Activated naive CD4-positive, alpha-beta T cell treated with anti-CD3 and anti-CD28 coated beads for 36 hours (primary cell): ENCODE data around the gene ZHX3. TPM values are rescaled to one million over a fixed set of nuclear protein-coding genes. Genes with fewer than 3 reads are reported as not detected.

ENCODE experiments used
- CTCF ChIA-PET: fragments of 350-600 bp; sonication (Branson Sonifier 250); formaldehyde crosslinking; loops from one replicate; lab custom pipeline; 2021; ENCODE audit warnings: antibody characterized with exemption; lab: Charles Lee
- DNase-seq: peaks from one replicate; pipeline ENCODE4 v3.0.0-alpha.2; 2020
- H3K27ac Mint-ChIP-seq: one replicate; pipeline ENCODE4 v1.8.0; 2021; ENCODE audit warnings: mild to moderate bottlenecking, mixed read lengths
- H3K27me3 Mint-ChIP-seq: one replicate; pipeline ENCODE4 v1.8.0; 2021; ENCODE audit warnings: low read depth, mixed read lengths
- H3K36me3 Mint-ChIP-seq: one replicate; pipeline ENCODE4 v1.8.0; 2021; ENCODE audit warnings: low read depth, mixed read lengths
- H3K4me1 Mint-ChIP-seq: one replicate; pipeline ENCODE4 v1.8.0; 2021; ENCODE audit warnings: low read depth, mixed read lengths
- H3K4me3 Mint-ChIP-seq: one replicate; pipeline ENCODE4 v1.8.0; 2021; ENCODE audit warnings: mild to moderate bottlenecking, moderate library complexity, mixed read lengths
- H3K9me3 Mint-ChIP-seq: one replicate; pipeline ENCODE4 v1.8.0; 2021; ENCODE audit warnings: mixed read lengths
- intact Hi-C: fragments of 100-400 bp; cut with micrococcal nuclease; formaldehyde crosslinking; loops from one replicate; pipeline ENCODE4 v1.15.1; 2023
- total RNA-seq, 2 experiments: library from RNA; stranded (reverse); gene quantifications; one replicate each; pipeline ENCODE4 v1.2.3, GENCODE V29; 2021

ZHX3 gene
- total RNA-seq, 2 experiments from 2014 or later, result 9.4 to 9.9 TPM

DNA sequence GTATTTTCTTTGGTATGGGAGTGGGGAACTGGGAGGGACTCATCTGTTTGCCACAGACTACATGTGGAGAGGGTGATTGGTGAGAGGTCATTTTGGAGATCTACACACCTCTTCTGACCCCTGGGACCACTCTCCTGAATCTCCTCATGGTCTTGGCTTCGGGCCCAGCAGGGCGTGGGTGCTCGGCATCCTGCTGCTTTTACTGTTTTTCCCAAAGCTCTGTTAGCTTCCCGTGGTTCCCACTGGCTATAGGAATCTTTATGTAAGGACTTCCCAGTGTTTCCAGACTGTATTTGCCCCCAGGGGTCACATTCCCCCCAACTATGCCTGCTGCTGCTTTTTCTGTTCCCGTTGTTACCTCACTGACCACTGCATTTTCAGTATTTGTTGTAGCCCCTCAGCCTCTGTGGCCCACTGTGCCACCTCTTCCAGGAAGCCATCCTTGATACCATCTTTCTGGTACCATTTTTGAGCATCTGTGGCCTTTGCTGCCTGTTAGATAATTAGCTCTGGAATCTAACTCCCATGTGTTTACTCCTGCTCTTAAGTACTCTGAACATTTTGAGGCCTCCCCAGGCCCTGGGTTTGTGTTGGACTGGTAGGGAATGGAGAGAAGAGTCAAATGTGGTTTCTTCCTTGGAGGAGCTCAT, 165.3 kb downstream of the ZHX3 start:
- intact Hi-C loops, result no loop called here
- H3K4me3 Mint-ChIP-seq, result peak overlapping the region; percentile 10
- peaks cover 13% of the 10 kb centered on the region for H3K36me3 Mint-ChIP-seq
- CTCF ChIA-PET, result interaction anchor here (1.2 to 5.2 kb wide), 4 partner anchors 8 to 18 kb away, joined by 5 to 27 read pairs (median 6); no protein-coding TSS in a partner anchor
- H3K27me3 Mint-ChIP-seq, result no peaks in the 10 kb centered on the region
- H3K27ac Mint-ChIP-seq, result peak overlapping the region; percentile 94
- DNase-seq, result no peak
- H3K4me1 Mint-ChIP-seq, result peaks cover 92% of the 10 kb centered on the region
- no peaks in the 10 kb centered on the region for H3K9me3 Mint-ChIP-seq

- H3K27ac Mint-ChIP-seq, result peak overlapping the region; percentile 94
- intact Hi-C loops, result no loop called here
- H3K4me3 Mint-ChIP-seq, result no peak overlapping the region
- CTCF ChIA-PET, result interaction anchor here (5.2 kb wide), 1 partner anchor 17 kb away, joined by 27 read pairs; no protein-coding TSS in a partner anchor
- no peaks in the 10 kb centered on the region for H3K27me3 Mint-ChIP-seq
- no peak for DNase-seq
- peaks cover 92% of the 10 kb centered on the region for H3K4me1 Mint-ChIP-seq
- H3K36me3 Mint-ChIP-seq, result peaks cover 16% of the 10 kb centered on the region
- no peaks in the 10 kb centered on the region for H3K9me3 Mint-ChIP-seq
These were observed 166.2 kb downstream of the ZHX3 start for GRCh38 chr20:41151134-41151869.

DNA sequence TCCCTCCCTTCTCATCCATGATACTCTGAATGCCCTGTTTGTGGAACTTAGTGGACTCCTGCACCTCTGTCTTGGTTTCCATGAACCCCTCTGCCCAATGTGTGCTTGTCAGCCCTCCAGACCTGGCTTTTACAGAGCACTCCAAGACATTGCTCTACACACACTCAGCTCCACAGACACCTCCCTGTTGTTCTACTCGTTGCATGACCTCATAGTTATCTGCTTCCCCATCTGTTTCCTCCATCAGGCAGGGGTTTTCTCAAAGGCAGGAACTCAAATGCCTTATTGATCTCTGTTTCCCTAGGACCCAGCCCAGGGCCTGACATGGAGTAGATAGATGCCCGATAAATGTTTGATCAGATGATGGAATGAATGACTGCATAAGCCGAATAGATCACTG, 166.9 kb downstream of the ZHX3 start:
- CTCF ChIA-PET, result interaction anchor here (1.6 to 5.2 kb wide), 2 partner anchors 13 to 16 kb away, joined by 4 to 27 read pairs; no protein-coding TSS in a partner anchor
- H3K36me3 Mint-ChIP-seq, result peaks cover 16% of the 10 kb centered on the region
- H3K27me3 Mint-ChIP-seq, result no peaks in the 10 kb centered on the region
- intact Hi-C loops, result no loop called here
- H3K4me1 Mint-ChIP-seq, result peaks cover 92% of the 10 kb centered on the region
- no peaks in the 10 kb centered on the region for H3K9me3 Mint-ChIP-seq
- peak overlapping the region; percentile 94 for H3K27ac Mint-ChIP-seq
- no peak overlapping the region for H3K4me3 Mint-ChIP-seq
- peak; percentile 31 for DNase-seq

DNA sequence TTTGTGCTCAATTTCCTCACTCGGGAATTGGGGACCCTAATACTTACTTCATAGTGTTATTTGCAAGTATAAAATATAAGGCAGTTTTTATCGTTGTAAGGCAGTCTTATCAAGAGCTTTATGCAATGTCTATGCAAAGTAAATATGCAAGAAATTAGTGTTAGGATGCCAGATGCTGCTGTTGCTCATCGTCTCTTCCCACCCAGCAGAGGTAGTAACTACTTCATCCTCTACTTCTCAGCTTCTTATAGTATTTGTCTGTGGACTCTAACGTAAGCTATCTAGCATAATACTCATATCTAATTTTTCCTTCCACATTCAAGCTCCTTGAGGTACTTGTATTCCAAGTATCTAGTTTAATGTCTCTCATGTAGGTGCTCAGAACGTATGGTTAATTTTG, 168.6 kb downstream of the ZHX3 start:
- no peaks in the 10 kb centered on the region for H3K9me3 Mint-ChIP-seq
- no peak for DNase-seq
- CTCF ChIA-PET, result interaction anchor here (0.7 to 5.2 kb wide), 4 partner anchors 8 to 108 kb away, joined by 3 to 27 read pairs (median 4); no protein-coding TSS in a partner anchor
- intact Hi-C loops, result no loop called here
- peaks cover 22% of the 10 kb centered on the region for H3K36me3 Mint-ChIP-seq
- H3K4me1 Mint-ChIP-seq, result peaks cover 92% of the 10 kb centered on the region
- H3K27me3 Mint-ChIP-seq, result no peaks in the 10 kb centered on the region
- peak overlapping the region; percentile 63 for H3K27ac Mint-ChIP-seq
- no peak overlapping the region for H3K4me3 Mint-ChIP-seq

- H3K27ac Mint-ChIP-seq, result peak overlapping the region; percentile 28
- DNase-seq, result no peak
- H3K27me3 Mint-ChIP-seq, result no peaks in the 10 kb centered on the region
- H3K9me3 Mint-ChIP-seq, result no peaks in the 10 kb centered on the region
- no peak overlapping the region for H3K4me3 Mint-ChIP-seq
- intact Hi-C loops, result no loop called here
- CTCF ChIA-PET, result interaction anchor here (1.6 to 5.4 kb wide), 2 partner anchors 10 to 13 kb away, joined by 5 to 35 read pairs; no protein-coding TSS in a partner anchor
- peaks cover 23% of the 10 kb centered on the region for H3K36me3 Mint-ChIP-seq
- peaks cover 97% of the 10 kb centered on the region for H3K4me1 Mint-ChIP-seq
These were observed 169.8 kb downstream of the ZHX3 start for GRCh38 chr20:41147767-41148191.

DNA sequence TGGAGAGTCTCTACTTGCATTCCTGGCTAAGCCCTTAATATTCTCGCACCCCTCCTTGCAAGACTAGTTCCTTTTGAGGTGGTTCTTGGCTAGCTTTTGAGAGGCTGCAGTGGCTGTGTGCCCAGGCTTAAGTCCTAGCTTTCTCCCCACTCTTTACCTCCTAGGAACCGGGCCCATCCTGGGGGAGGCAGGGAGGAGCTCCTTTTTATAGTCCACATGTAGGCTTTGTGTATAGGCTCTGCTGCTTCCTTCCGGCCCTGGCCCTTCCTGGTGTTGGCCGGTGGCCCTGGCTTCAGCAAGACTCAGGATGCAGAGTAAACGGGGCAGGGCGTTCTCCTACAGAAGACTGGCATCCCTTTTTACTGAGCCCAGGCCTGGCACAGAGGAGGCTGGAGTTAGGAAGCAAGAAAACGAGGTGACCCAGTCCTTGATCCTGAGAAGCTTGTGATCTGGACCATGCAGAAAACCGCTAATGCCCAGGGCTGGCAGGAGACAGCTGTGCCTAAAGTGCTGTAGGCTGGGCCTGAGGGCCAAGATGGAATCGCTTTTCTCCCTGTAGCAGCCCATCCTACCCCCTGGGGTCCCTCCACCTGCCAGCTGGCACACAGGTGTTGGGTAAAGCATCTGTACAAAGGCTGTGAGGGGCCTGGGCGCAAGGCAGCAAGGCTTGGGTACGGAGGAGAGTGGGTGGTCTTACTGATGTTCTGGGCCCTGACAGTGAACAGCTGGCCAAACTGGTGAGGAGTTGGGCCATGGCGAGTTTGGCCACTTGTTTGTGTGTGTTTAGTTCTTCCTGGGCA, 171.5 kb downstream of the ZHX3 start:
- Mint-ChIP-seq H3K36me3 (peaks cover 20% of the 10 kb centered on the region), H3K27ac (peak overlapping the region; percentile 76), H3K4me3 (no peak overlapping the region), H3K9me3 (no peaks in the 10 kb centered on the region), H3K4me1 (peaks cover 97% of the 10 kb centered on the region), H3K27me3 (no peaks in the 10 kb centered on the region)
- CTCF ChIA-PET, result interaction anchor here (0.6 to 5.4 kb wide), 4 partner anchors 9 to 132 kb away, joined by 3 to 35 read pairs (median 4); no protein-coding TSS in a partner anchor
- DNase-seq, result no peak
- intact Hi-C loops, result no loop called here

DNA sequence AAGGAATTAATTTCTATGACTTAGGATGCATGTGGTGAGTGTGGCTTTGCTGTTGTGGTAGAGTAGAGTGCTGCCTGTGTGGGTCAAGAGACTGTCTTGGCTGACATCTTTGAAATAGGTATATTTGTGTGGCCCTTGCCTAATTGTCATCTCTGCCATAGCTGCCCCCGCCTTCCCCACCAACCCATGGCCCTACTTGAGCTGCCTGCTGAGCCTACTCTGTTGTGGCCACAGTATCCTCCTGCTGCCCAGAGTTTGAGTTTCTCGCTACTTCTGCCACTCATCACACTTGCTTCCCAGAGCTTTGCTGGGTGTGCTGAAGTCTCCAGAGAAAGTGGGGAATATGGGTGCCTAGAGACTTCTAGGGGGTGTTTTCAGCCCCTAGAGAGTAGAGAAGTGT, 172.2 kb downstream of the ZHX3 start:
- Mint-ChIP-seq H3K36me3 (peaks cover 21% of the 10 kb centered on the region), H3K4me3 (no peak overlapping the region), H3K27ac (peak overlapping the region; percentile 76), H3K9me3 (no peaks in the 10 kb centered on the region), H3K4me1 (peaks cover 97% of the 10 kb centered on the region), H3K27me3 (no peaks in the 10 kb centered on the region)
- no peak for DNase-seq
- intact Hi-C loops, result no loop called here
- CTCF ChIA-PET, result interaction anchor here (0.7 to 5.4 kb wide), 2 partner anchors 10 kb away, joined by 3 to 35 read pairs; no protein-coding TSS in a partner anchor

GRCh38 chr20:41143354-41143753, 174.2 kb downstream of the ZHX3 start:
- Mint-ChIP-seq H3K36me3 (peaks cover 20% of the 10 kb centered on the region), H3K9me3 (no peaks in the 10 kb centered on the region), H3K4me3 (no peak overlapping the region), H3K4me1 (peaks cover 92% of the 10 kb centered on the region), H3K27me3 (no peaks in the 10 kb centered on the region), H3K27ac (peak overlapping the region; percentile 94)
- peak; percentile 2 for DNase-seq
- CTCF ChIA-PET, result interaction anchor here (1.3 to 5.4 kb wide), 6 partner anchors 8 to 197 kb away, joined by 3 to 35 read pairs (median 6); partner anchors contain the start of gene LPIN3
- intact Hi-C loops, result no loop called here

DNA sequence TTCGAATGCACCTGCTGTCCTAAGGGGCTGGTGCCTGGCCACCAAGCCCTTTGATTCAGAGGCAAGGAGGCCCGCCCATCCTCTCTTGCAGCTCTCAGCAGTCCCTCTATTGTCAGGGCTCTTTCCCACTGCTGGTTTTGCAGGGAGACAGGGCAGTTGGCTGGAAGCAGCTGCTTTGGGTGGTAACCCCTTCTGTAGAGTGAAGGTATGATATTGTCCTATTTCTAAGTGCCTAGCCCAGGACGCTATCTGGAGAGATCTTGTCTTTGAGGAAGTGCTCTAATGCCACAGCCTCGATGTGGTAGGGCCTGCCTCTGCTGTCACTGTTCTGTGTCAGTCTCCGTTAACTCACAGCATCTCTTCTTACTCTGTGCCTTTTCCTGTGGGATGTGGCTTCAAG, 174.6 kb downstream of the ZHX3 start:
- H3K27ac Mint-ChIP-seq, result peak overlapping the region; percentile 94
- H3K4me1 Mint-ChIP-seq, result peaks cover 87% of the 10 kb centered on the region
- DNase-seq, result peak; percentile 61
- CTCF ChIA-PET, result interaction anchor here (0.7 to 5.4 kb wide), 8 partner anchors 8 to 197 kb away, joined by 3 to 35 read pairs (median 7); partner anchors contain the start of gene LPIN3
- no peaks in the 10 kb centered on the region for H3K9me3 Mint-ChIP-seq
- H3K27me3 Mint-ChIP-seq, result no peaks in the 10 kb centered on the region
- intact Hi-C loops, result no loop called here
- peak overlapping the region; percentile 50 for H3K4me3 Mint-ChIP-seq
- peaks cover 19% of the 10 kb centered on the region for H3K36me3 Mint-ChIP-seq

DNA sequence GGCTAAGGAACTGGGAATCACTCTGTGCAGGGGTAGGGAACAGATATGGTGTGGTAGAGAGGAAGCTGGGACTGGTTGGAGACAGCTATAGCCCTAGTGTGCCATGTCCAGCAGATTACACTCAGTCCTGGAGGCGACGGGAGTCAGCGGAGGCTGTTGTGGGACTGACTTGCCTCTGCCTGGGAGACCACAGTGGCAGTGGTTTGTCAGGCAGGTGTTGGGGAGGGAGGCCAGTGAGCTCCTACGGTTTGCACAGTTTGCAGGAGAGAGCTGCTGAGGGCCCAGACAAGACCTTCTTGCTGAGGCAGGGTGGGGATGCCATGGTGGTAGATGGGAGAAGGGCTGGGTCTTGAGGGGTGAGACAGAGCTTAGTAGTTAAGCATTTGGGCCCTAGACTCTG, 175.3 kb downstream of the ZHX3 start:
- intact Hi-C loops, result no loop called here
- Mint-ChIP-seq H3K4me3 (peak overlapping the region; percentile 85), H3K27me3 (no peaks in the 10 kb centered on the region), H3K9me3 (no peaks in the 10 kb centered on the region), H3K36me3 (peaks cover 18% of the 10 kb centered on the region), H3K27ac (peak overlapping the region; percentile 94), H3K4me1 (peaks cover 82% of the 10 kb centered on the region)
- peak; percentile 36 for DNase-seq
- CTCF ChIA-PET, result interaction anchor here (0.7 to 4.7 kb wide), 8 partner anchors 8 to 197 kb away, joined by 3 to 32 read pairs (median 6); no protein-coding TSS in a partner anchor

GRCh38 chr20:41141153-41141815, 176.2 kb downstream of the ZHX3 start:
- peaks cover 14% of the 10 kb centered on the region for H3K36me3 Mint-ChIP-seq
- CTCF ChIA-PET, result interaction anchor here (1.2 to 4.7 kb wide), 7 partner anchors 8 to 198 kb away, joined by 3 to 32 read pairs (median 6); no protein-coding TSS in a partner anchor
- H3K4me3 Mint-ChIP-seq, result peak overlapping the region; percentile 85
- DNase-seq, result peak; percentile 47
- no peaks in the 10 kb centered on the region for H3K27me3 Mint-ChIP-seq
- no peaks in the 10 kb centered on the region for H3K9me3 Mint-ChIP-seq
- peaks cover 74% of the 10 kb centered on the region for H3K4me1 Mint-ChIP-seq
- intact Hi-C loops, result no loop called here
- H3K27ac Mint-ChIP-seq, result peak overlapping the region; percentile 94
